Psoas muscle (tissue), 8 donors: ENCODE results near the gene FAM167B. TPM values are rescaled to one million over a fixed set of nuclear protein-coding genes. Genes with fewer than 3 reads are reported as not detected.

Source experiments
- ATAC-seq, 4 donors: fragments of 200-7000 bp; cut with Tn5 transposase; one replicate each; pipeline ENCODE4 v1.9.1; 2020; ENCODE audit warnings: moderate library complexity in 3 of 4, mild to moderate bottlenecking in 2 of 4
- DNase-seq, 2 donors: peaks; one replicate each; pipeline ENCODE4 v3.0.0-alpha.2; 2020
- H3K27ac ChIP-seq: fragments of 200-600 bp; one replicate; pipeline ENCODE4 v1.8.0; 2022
- H3K27me3 ChIP-seq, 3 donors: fragments of 200-600 bp in 1 of 3; one replicate each; pipeline versions ENCODE4 v1.6.1 to v1.8.0; 2013 to 2022; ENCODE audit warnings: low read length in 2 of 3, mild to moderate bottlenecking in 2 of 3, moderate library complexity in 1 of 3; ENCODE audit not compliant: insufficient read depth in 3 of 3
- H3K36me3 ChIP-seq, 2 donors: fragments of 200-600 bp in 1 of 2; one replicate each; pipeline versions ENCODE4 v1.6.1 to v1.8.0; 2013 to 2022; ENCODE audit warnings: low read depth in 1 of 2, mild to moderate bottlenecking in 1 of 2, moderate library complexity in 1 of 2; ENCODE audit not compliant: insufficient read depth in 1 of 2
- H3K4me1 ChIP-seq: fragments of 200-600 bp; one replicate; pipeline ENCODE4 v1.8.0; 2022
- H3K4me3 ChIP-seq: fragments of 200-600 bp; one replicate; pipeline ENCODE4 v1.8.0; 2022; ENCODE audit warnings: mild to moderate bottlenecking
- H3K9me3 ChIP-seq: fragments of 200-600 bp; one replicate; pipeline ENCODE4 v1.8.0; 2022
- CTCF ChIP-seq: fragments of 200-600 bp; IDR thresholded peaks from one replicate; pipeline ENCODE4 v1.8.0; 2022; ENCODE audit warnings: antibody characterized with exemption
- WGBS, 3 donors: extraction: QIAGEN DNeasy Blood & Tissue Kit; methylation state at CpG; one replicate each; pipeline versions ENCODE4 v1.1.6 to v1.1.7; 2013; 5-methylcytosine and 5-hydroxymethylcytosine counted together
- intact Hi-C, 2 donors: fragments of 100-400 bp; cut with DNase I; formaldehyde crosslinking; loops; one replicate each; pipeline versions ENCODE4 v1.11.0 to v1.14.2; 2022
- polyA plus RNA-seq, 3 donors: library from polyadenylated mRNA; stranded (reverse); fragments of 200-250 nt; gene quantifications; one replicate each; pipeline ENCODE4 v1.2.3, GENCODE V29; 2013
- total RNA-seq, 4 donors: library from RNA; stranded (reverse); fragmentation: NEBNext Ultra II Directional in 2 of 4; extraction: Animal tissue kit (Norgen Biotek cat#: 25700) in 2 of 4; gene quantifications; one replicate each; pipeline versions ENCODE4 v1.2.1 to v1.2.4, GENCODE V29; 2021 to 2023
- donor health status: healthy with polysubstance abuse.
- donor health status: DM: no; HTN: no; CAD: no; lungs with moderate emphysema.
- donor health status: Bipolar disorder and iron deficiency.
- donor health status: healthy.
- donor health status: DM: yes; HTN: yes; CAD: no.
- donor health status: DM: no; HTN: no; CAD: no.
- donor health status: DM: no; HTN: no; CAD: no.
- donor health status: DM: yes; HTN: yes; CAD: no.

The FAM167B gene
- total and polyA plus RNA-seq, 7 donors = 2.0 to 6.2 (median 3.7) TPM

DNA sequence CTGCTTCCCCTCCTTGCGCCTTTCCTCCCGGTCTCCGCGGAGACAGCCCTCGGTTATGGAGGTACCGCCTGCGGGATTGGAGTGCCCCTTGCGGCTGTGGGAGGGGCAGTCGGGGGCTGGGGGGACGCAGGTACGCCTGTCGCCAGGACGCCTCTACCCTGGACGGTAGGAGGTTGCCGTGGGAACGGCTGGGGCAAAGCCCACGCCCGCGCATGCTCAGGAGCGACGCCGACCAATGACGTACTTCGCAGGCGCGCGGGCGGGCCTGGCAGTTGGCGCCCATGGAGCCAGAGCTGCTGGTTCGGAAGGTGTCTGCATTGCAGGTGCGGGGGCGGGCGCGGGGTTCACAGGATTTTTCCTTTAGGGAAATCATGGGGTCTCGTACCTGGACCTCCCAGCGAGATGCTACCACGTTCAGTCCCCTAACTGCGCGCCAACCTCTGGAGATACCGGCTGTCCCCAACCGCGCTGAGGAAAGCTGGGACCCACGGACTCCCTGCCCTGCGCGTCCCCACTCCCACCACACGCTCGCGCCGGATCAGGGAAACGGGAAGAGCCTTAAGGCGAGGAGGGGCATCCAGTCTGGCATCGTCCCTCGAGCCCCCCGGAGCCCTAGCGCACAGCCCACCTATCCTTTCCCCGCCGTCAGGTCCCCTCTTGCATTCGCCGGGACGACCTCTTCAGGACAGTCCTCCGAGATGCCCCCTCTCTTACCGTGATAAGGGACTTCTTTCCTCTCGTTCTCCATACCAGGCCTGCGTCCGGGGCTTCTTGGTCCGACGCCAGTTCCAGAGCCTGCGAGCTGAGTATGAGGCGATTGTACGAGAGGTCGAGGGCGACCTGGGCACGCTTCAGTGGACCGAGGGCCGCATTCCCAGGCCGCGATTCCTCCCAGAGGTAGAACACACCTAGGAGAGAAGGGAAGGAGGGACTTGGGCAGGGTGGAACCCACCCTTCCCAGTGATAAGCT is 41.3 kb upstream of the FAM167B start, which contains the start of gene IQCC:
Gene IQCC, plus strand, starts transcription at position 271 of the 970 bp plus-strand sequence. Its CDS starts 11 bp downstream, at position 282.
- 2% methylated on average over 67 to 77 of the region's 77 CpGs for WGBS, 3 donors
- intact Hi-C loops = no loop called here
- Histone ChIP-seq H3K4me3 (peak within 1 kb of the TSS; percentile 85), H3K4me1 (peaks cover 24% of the 10 kb centered on the region), H3K9me3 (no peaks in the 10 kb centered on the region), H3K36me3 (peaks cover 0 to 10% of the 10 kb centered on the region in 2 donors), H3K27ac (peak within 1 kb of the TSS; percentile 53), H3K27me3 (no peaks in the 10 kb centered on the region)
- peak; percentile 75 to 85 (median 78) for ATAC-seq
- DNase-seq = peak; percentile 87 to 93
- TF ChIP-seq CTCF = no peak

DNA sequence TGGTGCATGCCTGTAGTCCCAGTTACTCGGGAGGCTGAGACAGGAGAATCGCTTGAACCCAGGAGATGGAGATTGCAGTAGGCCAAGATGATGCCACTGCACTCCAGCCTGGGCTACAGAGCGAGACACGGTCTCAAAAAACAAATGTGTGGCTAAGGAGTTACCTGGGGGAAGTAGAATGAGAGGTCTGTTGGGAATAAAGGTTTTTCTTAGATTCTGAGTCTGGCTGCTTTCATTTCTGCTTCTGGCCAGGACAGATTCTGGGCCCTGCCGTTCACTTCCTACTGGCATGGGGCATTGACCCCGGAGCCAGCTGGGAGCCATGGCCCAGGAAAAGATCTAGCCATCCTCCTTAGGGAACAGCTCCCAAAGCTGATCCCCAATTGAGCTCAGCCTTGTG is 38.6 kb upstream of the FAM167B start:
- Histone ChIP-seq H3K27me3 (no peaks in the 10 kb centered on the region), H3K4me3 (no peak overlapping the region), H3K27ac (no peak overlapping the region), H3K36me3 (peaks cover 0 to 10% of the 10 kb centered on the region in 2 donors), H3K9me3 (no peaks in the 10 kb centered on the region), H3K4me1 (peaks cover 13% of the 10 kb centered on the region)
- ATAC-seq = no peak
- no peak for TF ChIP-seq CTCF
- intact Hi-C loops = no loop called here
- no peak for DNase-seq
- WGBS, 3 donors = 72 to 77% (median 75%) methylated on average over 6 of the region's 6 CpGs

DNA sequence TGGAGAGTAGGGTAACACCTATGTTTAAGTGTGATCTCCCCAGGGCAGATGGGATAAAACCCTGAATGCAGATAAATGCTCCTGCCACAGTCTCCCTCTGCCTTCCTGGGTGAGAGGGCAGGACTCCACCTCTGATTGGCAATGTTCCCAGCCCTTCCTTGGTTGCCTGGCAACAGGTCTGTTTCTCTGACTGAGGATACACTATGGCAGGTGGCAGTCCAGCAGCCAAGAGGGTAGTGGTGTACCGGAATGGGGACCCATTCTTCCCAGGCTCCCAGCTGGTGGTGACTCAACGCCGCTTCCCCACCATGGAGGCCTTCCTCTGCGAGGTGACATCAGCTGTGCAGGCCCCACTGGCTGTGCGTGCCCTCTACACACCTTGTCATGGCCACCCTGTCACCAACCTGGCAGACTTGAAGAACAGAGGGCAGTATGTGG is 38.1 kb upstream of the FAM167B start, which contains the start of gene DCDC2B:
Gene DCDC2B, plus strand, starts transcription at position 199 of the 438 bp plus-strand sequence. Its CDS starts 5 bp downstream, at position 204.
- Histone ChIP-seq H3K4me1 (peaks cover 13% of the 10 kb centered on the region), H3K4me3 (no peak within 1 kb of the TSS), H3K27me3 (no peaks in the 10 kb centered on the region), H3K9me3 (no peaks in the 10 kb centered on the region), H3K27ac (no peak within 1 kb of the TSS), H3K36me3 (peaks cover 0 to 8% of the 10 kb centered on the region in 2 donors)
- DNase-seq (peak in 1 of 2 donors; percentile 60), ATAC-seq (peak; percentile 11 to 65 (median 36))
- intact Hi-C loops = no loop called here
- WGBS, 3 donors = 28 to 41% (median 33%) methylated on average over 5 of the region's 5 CpGs
- no peak for TF ChIP-seq CTCF

DNA sequence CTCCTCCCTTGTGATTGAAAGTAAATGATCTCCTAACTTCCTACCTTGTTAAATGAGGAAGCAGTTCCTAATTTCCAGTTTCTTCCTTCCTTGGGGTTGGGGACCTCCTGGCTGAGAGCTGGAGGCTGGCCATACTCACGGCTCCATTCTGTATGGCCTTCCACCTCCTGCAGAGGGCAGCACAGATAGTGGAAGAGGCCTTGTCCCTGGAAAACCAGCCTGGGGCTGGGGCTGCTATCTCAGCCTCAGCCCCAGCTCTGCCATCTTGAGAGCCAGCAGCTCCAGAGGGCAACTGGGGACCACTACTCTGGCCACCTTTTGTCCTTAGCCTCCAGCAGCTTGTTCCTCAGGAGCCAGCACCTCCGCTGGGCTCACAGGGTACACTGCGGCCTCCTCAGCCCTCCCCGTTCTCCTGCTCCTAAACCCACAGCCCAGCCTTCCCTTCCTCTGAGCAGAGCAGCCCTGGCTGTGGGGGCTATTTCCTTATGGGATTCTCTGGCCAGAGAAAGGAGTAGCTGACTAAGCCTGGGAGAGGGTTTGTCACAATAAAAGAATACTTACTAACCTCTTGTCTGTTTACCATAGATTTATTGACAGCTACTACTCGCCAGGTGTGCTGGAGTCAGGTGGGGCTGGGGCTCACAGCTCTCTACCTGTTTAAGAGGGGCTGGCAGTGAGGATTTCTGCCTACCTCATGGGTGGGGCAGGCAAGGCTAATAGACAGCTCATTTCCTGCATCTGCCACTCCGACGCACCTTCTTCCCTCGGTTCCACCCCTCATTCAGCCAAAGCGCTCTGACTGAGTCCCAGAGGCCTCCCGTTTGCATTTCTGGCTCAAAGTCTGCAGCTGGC is 31.2 kb upstream of the FAM167B start:
- no peaks in the 10 kb centered on the region for H3K27me3 ChIP-seq
- H3K9me3 ChIP-seq = no peaks in the 10 kb centered on the region
- peak; percentile 78 to 89 (median 82) for ATAC-seq
- H3K4me1 ChIP-seq = peaks cover 3% of the 10 kb centered on the region
- H3K27ac ChIP-seq = no peak overlapping the region
- 72 to 76% (median 75%) methylated on average over 10 of the region's 10 CpGs for WGBS, 3 donors
- no peak overlapping the region for H3K4me3 ChIP-seq
- intact Hi-C loops = loop anchor here (2.0 to 10.0 kb wide), 2 partner anchors 99 to 101 kb away; no protein-coding TSS in a partner anchor
- peaks cover 4 to 56% of the 10 kb centered on the region in 2 donors for H3K36me3 ChIP-seq
- TF ChIP-seq CTCF = peak; percentile 70
- DNase-seq = peak in 1 of 2 donors; percentile 68
